HG03159 (cell line): Measurements from ENCODE around the gene MAD1L1.
"Not testable (repeated sequence)": the region's sequence is repeated elsewhere in the genome, so short reads cannot be mapped to it uniquely, and the experiment has no call there.

Experiments
- ATAC-seq: cut with Tn5 transposase; IDR thresholded peaks from one replicate; pipeline ENCODE4 v1.9.1; 2021; ENCODE audit warnings: mild to moderate bottlenecking, moderate library complexity; ENCODE audit not compliant: unreplicated experiment

Gene MAD1L1

DNA sequence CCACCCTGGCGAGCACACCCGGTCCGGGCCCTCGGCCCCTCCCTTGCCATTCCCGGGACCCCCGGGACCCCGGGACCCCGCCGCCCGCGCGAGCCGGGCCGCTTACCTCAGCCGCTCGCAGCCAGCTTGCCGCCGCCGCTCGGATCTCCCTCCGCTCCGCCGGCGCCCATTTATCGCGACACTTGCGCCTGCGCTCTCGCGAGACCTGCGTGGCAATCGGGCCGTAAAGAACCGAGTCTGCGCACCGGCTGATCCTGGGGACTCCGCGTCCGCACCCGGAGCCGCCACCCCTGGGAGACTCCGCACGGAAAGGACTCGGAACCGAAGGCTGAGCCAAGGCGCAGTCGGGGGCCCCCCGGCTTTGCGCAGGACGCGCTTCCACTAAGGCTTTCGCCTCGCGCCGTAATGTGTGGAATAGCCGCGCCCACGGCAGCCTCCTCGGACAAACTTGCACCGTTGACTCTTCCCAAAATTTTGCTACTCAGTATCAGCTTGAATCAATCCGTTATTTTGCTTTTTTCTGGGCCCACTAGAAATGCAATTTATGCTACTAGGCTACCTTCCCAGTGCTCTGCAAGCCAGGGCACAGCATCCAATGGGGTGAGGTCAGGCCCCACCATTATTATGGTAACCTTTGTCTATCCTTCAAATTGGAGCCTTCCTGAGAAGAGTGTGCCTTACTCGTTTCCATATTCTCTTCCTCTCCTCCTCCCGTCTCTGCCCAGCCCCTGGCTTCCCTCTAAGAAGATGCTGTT, at the start of gene MAD1L1:
MAD1L1 (minus strand) TSS at position 180 of the 755 bp plus-strand sequence. CDS start 2,812 bp downstream, outside the sequence.
- peak; percentile 66 for ATAC-seq

DNA sequence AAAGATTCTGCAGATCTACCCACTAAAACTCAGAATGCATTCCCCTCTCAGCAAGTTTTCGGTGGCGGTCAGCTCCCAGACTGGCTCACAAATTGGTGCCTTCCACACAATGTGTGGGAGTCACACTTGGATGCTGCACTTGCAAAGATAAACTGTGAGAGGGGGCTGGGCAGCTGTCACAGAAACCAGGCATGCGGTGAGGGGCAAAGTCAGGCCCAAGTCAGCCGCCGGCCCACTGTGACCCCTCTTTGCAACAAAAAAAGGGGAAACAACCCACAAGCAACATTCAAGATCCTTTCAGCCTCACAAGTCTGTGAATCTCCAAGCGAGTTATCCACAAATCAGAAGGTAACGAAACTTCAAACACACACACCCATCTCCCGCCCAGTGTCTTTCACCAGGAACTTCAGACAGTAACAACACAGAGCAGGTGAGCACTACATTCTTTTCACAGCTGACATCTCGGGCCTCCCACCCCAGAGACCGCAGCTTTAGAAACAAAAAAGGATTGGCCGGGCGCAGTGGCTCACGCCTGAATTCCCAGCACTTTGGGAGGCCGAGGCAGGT, 49.5 kb upstream of the MAD1L1 start:
- ATAC-seq = no peak

DNA sequence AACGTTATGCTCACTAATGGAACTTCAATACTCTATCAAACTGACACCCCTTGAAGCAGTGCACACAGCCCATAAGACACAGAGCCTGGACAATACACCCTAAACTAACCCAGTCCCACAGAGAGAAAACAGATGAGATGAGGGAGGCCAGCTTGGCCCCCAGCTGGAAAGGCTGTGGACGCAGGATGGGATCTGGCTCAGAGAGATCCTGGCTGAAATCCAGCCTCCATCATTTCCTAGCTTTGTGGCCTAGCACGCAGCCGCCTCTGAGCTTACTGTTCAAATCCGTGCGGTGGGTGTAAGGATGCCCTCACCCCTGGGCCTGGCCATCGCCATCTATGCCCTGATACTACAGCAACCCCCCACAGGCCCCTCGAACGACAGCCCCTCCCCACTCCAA, 48.8 kb upstream of the MAD1L1 start:
- ATAC-seq = no peak

- no peak for ATAC-seq
These were observed 47.7 kb upstream of the MAD1L1 start for GRCh38 chr7:2280424-2280823.

DNA sequence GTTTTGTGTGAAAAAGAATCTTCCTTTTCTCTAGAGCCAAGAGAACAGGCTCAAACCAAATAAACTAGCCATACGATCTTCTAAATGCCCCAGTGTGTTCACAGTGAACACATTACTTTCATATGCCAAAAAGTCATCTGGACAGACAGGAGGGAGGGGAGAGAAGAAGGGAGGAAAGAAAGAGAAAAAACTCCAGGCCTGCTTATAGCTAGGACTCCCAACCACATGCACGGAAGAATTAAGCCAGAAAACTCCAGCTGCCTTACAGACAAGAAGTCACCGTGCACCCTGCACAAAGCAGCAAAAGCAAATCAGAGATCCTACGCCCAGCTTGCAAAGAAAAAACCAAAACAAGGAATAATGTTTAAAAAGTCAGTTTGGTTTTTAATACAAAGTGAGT, 47.2 kb upstream of the MAD1L1 start:
- ATAC-seq = no peak

DNA sequence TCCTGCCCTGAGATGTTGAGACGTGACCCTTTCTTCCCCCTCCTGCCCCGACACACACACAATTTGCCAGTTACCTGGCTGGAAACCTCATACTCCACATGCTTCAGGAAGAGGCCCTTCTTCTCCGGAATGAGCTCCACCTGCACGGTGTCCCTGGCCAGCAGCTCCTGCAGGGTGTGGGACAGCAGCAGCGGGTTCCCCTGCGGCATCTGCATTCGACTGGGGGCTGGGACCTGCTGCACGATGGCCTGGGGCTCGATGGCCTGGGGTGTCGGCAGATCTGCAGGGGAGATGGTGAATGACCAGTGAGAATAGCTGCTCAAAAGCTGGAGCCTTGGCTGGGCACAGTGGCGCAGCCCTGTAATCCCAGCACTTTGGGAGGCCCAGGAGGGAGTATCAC, 45.3 kb upstream of the MAD1L1 start:
- no peak for ATAC-seq

DNA sequence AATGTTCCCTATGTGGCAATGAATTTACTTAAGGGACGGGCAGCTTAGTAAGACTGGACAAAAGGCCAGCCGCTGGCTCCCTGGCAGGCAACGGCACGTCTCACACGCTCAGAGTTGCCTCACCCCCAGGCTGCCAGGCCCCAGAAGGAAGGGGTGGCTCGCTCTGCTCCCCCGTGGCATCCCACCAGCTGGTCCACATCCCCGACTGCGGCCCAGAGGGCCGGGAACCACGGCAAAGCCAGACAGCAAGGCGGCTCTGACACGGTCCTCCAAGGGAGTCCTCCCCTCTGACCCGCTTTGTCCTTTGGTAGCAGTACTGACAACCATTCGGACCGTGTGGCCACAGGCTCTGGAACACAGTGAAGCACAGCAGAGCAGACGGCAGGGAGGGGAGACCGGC, 43.4 kb upstream of the MAD1L1 start:
- no peak for ATAC-seq

- ATAC-seq = no peak
These were observed 42.4 kb upstream of the MAD1L1 start for GRCh38 chr7:2275101-2275500.

- no peak for ATAC-seq
These were observed 41.9 kb upstream of the MAD1L1 start for GRCh38 chr7:2274666-2275065.

DNA sequence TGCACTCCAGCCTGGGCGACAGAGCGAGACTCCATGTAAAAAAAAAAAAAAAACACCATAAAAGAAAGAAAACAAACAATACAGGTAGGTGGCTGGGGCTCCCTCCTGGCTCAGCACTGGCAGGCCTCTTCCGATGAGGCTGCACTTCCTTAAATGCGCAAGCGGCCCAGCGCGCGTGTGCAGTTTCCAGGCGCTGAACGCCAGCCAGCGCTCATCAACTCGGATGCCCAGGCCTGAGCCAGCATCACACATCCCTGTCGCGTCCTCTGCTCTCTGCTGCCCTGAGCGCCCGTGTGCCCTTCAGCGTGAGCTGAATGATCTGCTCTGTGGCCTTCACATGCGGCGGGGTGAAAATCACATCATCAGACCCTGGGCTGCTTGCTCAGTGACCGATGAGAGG, 41.1 kb upstream of the MAD1L1 start:
- ATAC-seq = no peak

DNA sequence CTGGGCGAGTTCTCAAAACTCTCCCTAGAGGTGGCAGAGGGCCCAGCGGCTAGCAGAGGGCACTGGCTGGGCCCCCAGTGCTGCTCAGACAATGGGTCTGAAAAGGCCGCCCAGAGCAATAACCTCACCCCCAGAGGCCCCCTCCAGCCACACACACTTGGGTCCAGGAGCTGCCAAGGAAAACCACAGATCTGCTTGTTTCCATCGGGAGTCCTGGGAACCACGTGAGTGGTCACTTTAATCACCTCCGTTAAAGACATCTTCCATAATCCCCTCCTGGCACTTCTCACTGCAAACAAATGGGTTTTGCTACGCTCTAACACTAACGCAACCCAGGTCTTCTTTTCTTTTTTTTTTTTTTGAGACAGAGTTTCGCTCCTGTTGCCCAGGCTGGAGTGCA, 39.3 kb upstream of the MAD1L1 start:
- ATAC-seq = no peak

DNA sequence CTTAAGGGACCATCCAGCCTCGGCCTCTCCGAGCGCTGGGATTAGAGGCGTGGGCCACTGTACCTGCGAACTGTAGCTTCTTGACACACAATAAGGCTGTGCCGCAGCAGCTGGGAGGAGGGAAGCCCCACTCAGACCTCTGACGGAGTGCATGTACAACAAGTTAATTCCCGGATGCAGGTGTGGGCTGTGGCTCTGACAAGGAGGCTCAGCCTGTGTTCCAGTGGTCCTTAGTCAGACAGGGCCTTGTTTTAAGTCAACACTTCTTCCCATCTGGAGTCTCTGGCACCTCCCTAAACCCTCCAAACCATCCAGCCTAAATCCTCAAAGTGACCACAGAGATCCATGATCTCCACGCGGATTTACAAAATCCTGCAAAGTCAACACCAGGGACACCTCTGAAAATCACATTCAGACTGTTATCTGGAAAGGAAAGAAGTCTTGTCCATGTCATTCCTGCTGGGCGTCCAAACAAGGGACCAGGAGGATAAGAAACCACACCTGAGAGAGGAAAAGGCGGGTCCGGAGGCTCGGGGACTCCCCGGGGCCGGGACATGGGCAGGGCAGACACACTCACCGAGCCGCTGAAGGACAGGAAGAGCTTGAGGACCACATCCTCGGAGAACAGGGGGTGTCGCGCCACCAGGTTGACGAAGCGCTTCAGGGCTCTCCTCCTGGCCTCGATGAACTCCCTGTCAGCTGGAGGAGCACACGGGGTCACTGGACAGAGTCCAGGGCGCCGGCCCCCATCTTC, 38.7 kb upstream of the MAD1L1 start:
- ATAC-seq = no peak

- no peak for ATAC-seq
These were observed 37.8 kb upstream of the MAD1L1 start for GRCh38 chr7:2270495-2270894.

DNA sequence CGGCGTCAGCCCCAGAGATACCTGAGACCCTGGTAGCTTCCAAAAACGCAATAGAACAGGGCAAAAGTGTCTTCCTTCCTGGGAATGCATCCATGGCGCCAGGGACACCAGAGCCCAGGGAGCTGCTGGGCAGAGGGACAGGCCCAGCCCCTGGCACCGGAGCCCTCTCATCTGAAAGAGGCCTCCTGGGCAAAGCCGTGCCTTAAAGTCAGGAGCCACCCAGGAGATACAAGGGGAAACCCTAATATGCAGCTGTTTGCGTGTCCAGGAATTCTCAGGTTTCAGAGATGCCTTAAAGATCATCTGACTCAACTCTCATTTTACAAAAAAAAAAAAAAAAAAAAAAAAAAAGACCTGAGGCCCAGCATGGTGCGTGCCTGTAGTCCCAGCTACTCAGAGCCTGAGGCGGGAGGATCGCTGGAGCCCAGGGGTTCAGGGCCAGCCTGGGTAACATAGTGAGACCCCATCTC, 37.3 kb upstream of the MAD1L1 start:
- ATAC-seq = no peak

GRCh38 chr7:2269089-2269990, 36.6 kb upstream of the MAD1L1 start:
- ATAC-seq = not testable (repeated sequence)

GRCh38 chr7:2266911-2267310, 34.2 kb upstream of the MAD1L1 start:
- ATAC-seq = no peak

- ATAC-seq = no peak
These were observed 31.4 kb upstream of the MAD1L1 start for GRCh38 chr7:2264158-2264557.

DNA sequence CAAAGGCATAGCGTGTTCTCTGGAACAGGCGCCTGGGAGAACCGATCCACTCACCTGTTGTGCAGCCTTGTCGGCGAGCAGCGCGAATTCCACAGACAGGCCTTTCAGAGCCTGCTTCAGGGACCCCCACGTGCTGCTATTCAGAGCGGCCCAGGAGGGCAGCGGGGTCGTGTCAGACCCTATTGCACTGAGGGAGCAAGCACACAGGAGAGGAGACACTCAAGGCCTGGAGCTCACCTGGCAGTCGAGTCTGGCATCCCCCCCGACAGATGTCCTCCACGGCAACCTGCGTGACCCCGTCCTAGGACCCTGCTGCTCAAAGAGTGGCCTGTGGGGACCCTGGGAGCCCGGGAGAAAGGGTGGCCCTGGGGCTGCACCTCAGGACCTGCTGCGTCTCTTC, 30.4 kb upstream of the MAD1L1 start:
- no peak for ATAC-seq

DNA sequence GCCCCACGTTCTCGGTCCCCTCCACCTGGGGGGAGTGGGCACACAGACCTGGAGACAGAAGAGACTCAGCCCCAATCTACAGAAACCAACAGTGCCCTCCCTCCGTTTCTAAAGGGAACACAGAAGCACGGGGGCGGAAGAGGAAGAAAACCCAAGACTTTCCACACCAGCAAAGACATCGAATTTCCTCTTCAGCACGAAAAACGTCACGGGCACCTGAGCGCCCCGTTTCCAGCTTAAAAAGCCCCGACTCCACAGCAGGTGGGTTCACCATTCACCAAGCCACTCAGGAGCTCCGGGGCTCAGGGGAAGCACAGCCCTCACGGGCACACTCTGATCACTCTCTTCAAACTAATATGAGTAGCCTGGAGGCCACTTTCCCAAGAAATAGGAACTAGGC, 28.9 kb upstream of the MAD1L1 start:
- no peak for ATAC-seq

- ATAC-seq = no peak
These were observed 28.1 kb upstream of the MAD1L1 start for GRCh38 chr7:2260820-2261219.

GRCh38 chr7:2259480-2259879, 26.7 kb upstream of the MAD1L1 start:
- no peak for ATAC-seq
